ENCODE results near the gene GREB1. TPM values are rescaled to one million over a fixed set of nuclear protein-coding genes. Genes with fewer than 3 reads are reported as not detected.

Gene GREB1
- total RNA-seq, 1 donor from 2014 or later: 30.8 TPM

- no peaks in the 10 kb centered on the region for H3K9me3 Mint-ChIP-seq
- Histone ChIP-seq H3F3A (ENCODE audit: low read depth) (no peaks in the 10 kb centered on the region), H3K27me3 (no peaks in the 10 kb centered on the region), H3K36me3 (no peaks in the 10 kb centered on the region), H3K9me3 (ENCODE audit: low read depth) (no peaks in the 10 kb centered on the region), H3K4me3 (no peak overlapping the region), H3K4me1 (peaks cover 16% of the 10 kb centered on the region), H3K79me2 (ENCODE audit: low read depth) (no peaks in the 10 kb centered on the region), H2AFZ (replicated peaks) (no peak overlapping the region), H4K20me1 (ENCODE audit: low read depth) (no peaks in the 10 kb centered on the region), H3K4me2 (no peak overlapping the region), H3K9ac (no peak overlapping the region), H3K27ac (no peak overlapping the region)
- H3K36me3 Mint-ChIP-seq: no peaks in the 10 kb centered on the region
- H3K27me3 Mint-ChIP-seq (ENCODE audit: insufficient read depth, low read depth): peaks cover 14% of the 10 kb centered on the region
- H3K4me3 Mint-ChIP-seq: no peak overlapping the region
- no peak for DNase-seq (ENCODE audit: low spot score)
- peak overlapping the region; percentile 78 for H3K27ac Mint-ChIP-seq
- peaks cover 27% of the 10 kb centered on the region for H3K4me1 Mint-ChIP-seq
- TF ChIP-seq EZH2 (IDR thresholded peaks at IDR 0.05): no peak
- TF ChIP-seq EZH2phosphoT487 (IDR thresholded peaks at IDR 0.05): no peak
- no peak for TF ChIP-seq CTCF (IDR thresholded peaks at IDR 0.05)
Measured at GRCh38 chr2:11682590-11682915, 148.7 kb downstream of the GREB1 start.

GRCh38 chr2:11683476-11683875, 149.6 kb downstream of the GREB1 start:
- no peak overlapping the region for H3K4me3 ChIP-seq

GRCh38 chr2:11683966-11684365, 150.1 kb downstream of the GREB1 start:
- Mint-ChIP-seq H3K36me3 (no peaks in the 10 kb centered on the region), H3K9me3 (no peaks in the 10 kb centered on the region), H3K27ac (no peak overlapping the region), H3K4me1 (peaks cover 35% of the 10 kb centered on the region), H3K4me3 (no peak overlapping the region), H3K27me3 (ENCODE audit: insufficient read depth, low read depth) (peaks cover 10% of the 10 kb centered on the region)
- Histone ChIP-seq H3K4me3 (no peak overlapping the region), H3K36me3 (no peaks in the 10 kb centered on the region), H3F3A (ENCODE audit: low read depth) (peaks cover 10% of the 10 kb centered on the region), H3K4me1 (peaks cover 18% of the 10 kb centered on the region), H4K20me1 (ENCODE audit: low read depth) (no peaks in the 10 kb centered on the region), H3K27ac (no peak overlapping the region), H2AFZ (replicated peaks) (no peak overlapping the region), H3K79me2 (ENCODE audit: low read depth) (no peaks in the 10 kb centered on the region), H3K9me3 (ENCODE audit: low read depth) (no peaks in the 10 kb centered on the region), H3K4me2 (no peak overlapping the region), H3K9ac (no peak overlapping the region), H3K27me3 (peaks cover 4% of the 10 kb centered on the region)
- no peak for DNase-seq (ENCODE audit: low spot score)
- TF ChIP-seq EZH2phosphoT487 (IDR thresholded peaks at IDR 0.05) (no peak), EZH2 (IDR thresholded peaks at IDR 0.05) (no peak), CTCF (IDR thresholded peaks at IDR 0.05) (no peak)

More at GRCh38 chr2:11683476-11683875, 149.6 kb downstream of the GREB1 start:
- Mint-ChIP-seq H3K27me3 (ENCODE audit: insufficient read depth, low read depth) (peaks cover 10% of the 10 kb centered on the region), H3K27ac (no peak overlapping the region), H3K36me3 (no peaks in the 10 kb centered on the region), H3K4me3 (no peak overlapping the region), H3K4me1 (peaks cover 30% of the 10 kb centered on the region), H3K9me3 (no peaks in the 10 kb centered on the region)
- TF ChIP-seq EZH2 (IDR thresholded peaks at IDR 0.05) (no peak), EZH2phosphoT487 (IDR thresholded peaks at IDR 0.05) (no peak), CTCF (IDR thresholded peaks at IDR 0.05) (no peak)
- H4K20me1 ChIP-seq (ENCODE audit: low read depth): no peaks in the 10 kb centered on the region
- H3K27ac ChIP-seq: no peak overlapping the region
- no peaks in the 10 kb centered on the region for H3K36me3 ChIP-seq
- H3K4me1 ChIP-seq: peaks cover 15% of the 10 kb centered on the region
- H3K27me3 ChIP-seq: no peaks in the 10 kb centered on the region
- no peaks in the 10 kb centered on the region for H3K79me2 ChIP-seq (ENCODE audit: low read depth)
- peak; percentile 23 for DNase-seq (ENCODE audit: low spot score)
- H3F3A ChIP-seq (ENCODE audit: low read depth): peaks cover 5% of the 10 kb centered on the region
- no peak overlapping the region for H3K9ac ChIP-seq
- H2AFZ ChIP-seq (replicated peaks): no peak overlapping the region
- no peaks in the 10 kb centered on the region for H3K9me3 ChIP-seq (ENCODE audit: low read depth)
- no peak overlapping the region for H3K4me2 ChIP-seq
